Measurements from ENCODE around the gene MALRD1.

MALRD1 gene

GRCh38 chr10:19483421-19483820 is 434.8 kb downstream of the MALRD1 start:
- TF ChIP-seq CTCF (IDR thresholded peaks at IDR 0.05; ENCODE audit: insufficient read depth, low read depth, low read length, missing control alignments) = no peak
- no peak overlapping the region for H3K4me3 ChIP-seq (ENCODE audit: low read depth, low read length)
- DNase-seq (ENCODE audit: low read depth) = no peak

GRCh38 chr10:19488592-19489280 is 440.1 kb downstream of the MALRD1 start:
- DNase-seq (ENCODE audit: low read depth) = no peak
- TF ChIP-seq CTCF (IDR thresholded peaks at IDR 0.05; ENCODE audit: insufficient read depth, low read depth, low read length, missing control alignments) = no peak
- no peak overlapping the region for H3K4me3 ChIP-seq (ENCODE audit: low read depth, low read length)

- no peak overlapping the region for H3K4me3 ChIP-seq (ENCODE audit: low read depth, low read length)
- no peak for TF ChIP-seq CTCF (IDR thresholded peaks at IDR 0.05; ENCODE audit: insufficient read depth, low read depth, low read length, missing control alignments)
- no peak for DNase-seq (ENCODE audit: low read depth)
Measured at GRCh38 chr10:19491166-19491565, 442.6 kb downstream of the MALRD1 start.

- DNase-seq (ENCODE audit: low read depth) = no peak
- H3K4me3 ChIP-seq (ENCODE audit: low read depth, low read length) = no peak overlapping the region
- TF ChIP-seq CTCF (IDR thresholded peaks at IDR 0.05; ENCODE audit: insufficient read depth, low read depth, low read length, missing control alignments) = no peak
Measured at GRCh38 chr10:19493917-19494316, 445.3 kb downstream of the MALRD1 start.

GRCh38 chr10:19497026-19497425 is 448.4 kb downstream of the MALRD1 start:
- H3K4me3 ChIP-seq (ENCODE audit: low read depth, low read length) = no peak overlapping the region
- DNase-seq (ENCODE audit: low read depth) = no peak
- TF ChIP-seq CTCF (IDR thresholded peaks at IDR 0.05; ENCODE audit: insufficient read depth, low read depth, low read length, missing control alignments) = no peak

GRCh38 chr10:19498393-19499290 is 450.0 kb downstream of the MALRD1 start:
- no peak for DNase-seq (ENCODE audit: low read depth)
- no peak overlapping the region for H3K4me3 ChIP-seq (ENCODE audit: low read depth, low read length)
- TF ChIP-seq CTCF (IDR thresholded peaks at IDR 0.05; ENCODE audit: insufficient read depth, low read depth, low read length, missing control alignments) = no peak

All from GM12865 (cell line).